H1 (cell line): ENCODE results near the gene UPF3A. TPM values are rescaled to one million over a fixed set of nuclear protein-coding genes. Genes with fewer than 3 reads are reported as not detected.

ENCODE experiments used
- CTCF ChIA-PET: fragments of 300-600 bp; sonication (Branson Sonifier 250); formaldehyde crosslinking; loops from one replicate; lab custom pipeline; 2021; ENCODE audit not compliant: partially characterized antibody; lab: Charles Lee
- POLR2A ChIA-PET: fragments of 300-600 bp; sonication (Branson Sonifier 250); formaldehyde crosslinking; loops from one replicate; lab custom pipeline; 2021; ENCODE audit warnings: inconsistent platforms; ENCODE audit not compliant: partially characterized antibody; lab: Charles Lee
- DNase-seq, 2 experiments: peaks; one replicate each; pipeline versions ENCODE4 v3.0.0 to v3.0.0-alpha.2; 2010 to 2022; ENCODE audit warnings: low spot score in 2 of 2, low read depth in 1 of 2, mixed read lengths in 1 of 2
- FAIRE-seq: peaks from 2 replicates; lab custom pipeline; 2011; peaks lifted over from hg19 to GRCh38; lab: Jason Lieb, UNC
- H2AFZ ChIP-seq: 2 replicates; pipeline ENCODE4 v1.8.1; 2012; ENCODE audit warnings: low read length, inconsistent platforms
- H2AK5ac ChIP-seq: 2 replicates; pipeline ENCODE4 v1.6.1; 2013; ENCODE audit warnings: low read depth, low read length
- H2BK120ac ChIP-seq: replicated peaks from 2 replicates; pipeline ENCODE3; 2013; ENCODE audit warnings: low read depth, low read length, inconsistent platforms
- H2BK12ac ChIP-seq: 2 replicates; pipeline ENCODE4 v1.6.1; 2013; ENCODE audit warnings: low read depth, low read length
- H2BK15ac ChIP-seq: 2 replicates; pipeline ENCODE4 v1.6.1; 2013; ENCODE audit warnings: low read length
- H2BK20ac ChIP-seq: 2 replicates; pipeline ENCODE4 v1.6.1; 2013; ENCODE audit warnings: low read length
- H2BK5ac ChIP-seq: 2 replicates; pipeline ENCODE4 v1.6.1; 2013; ENCODE audit warnings: low read depth, low read length
- H3K14ac ChIP-seq: 2 replicates; pipeline ENCODE4 v1.6.1; 2013; ENCODE audit warnings: inconsistent platforms; ENCODE audit not compliant: insufficient read length
- H3K18ac ChIP-seq: 2 replicates; pipeline ENCODE4 v1.6.1; 2013; ENCODE audit warnings: low read length; ENCODE audit errors: extremely low read depth
- H3K23ac ChIP-seq: 2 replicates; pipeline ENCODE4 v1.6.1; 2013; ENCODE audit warnings: inconsistent platforms; ENCODE audit not compliant: insufficient read length
- H3K23me2 ChIP-seq: 2 replicates; pipeline ENCODE4 v1.6.1; 2013; ENCODE audit warnings: low read depth, low read length
- H3K27ac ChIP-seq: 2 replicates; pipeline ENCODE4 v1.6.1; 2011; ENCODE audit warnings: low read depth, low read length, inconsistent platforms
- H3K27me3 ChIP-seq, 4 experiments: replicated peaks in 1 of 4; 1 replicate in 1 of 4; 2 replicates in 3 of 4; pipeline versions ENCODE4 v1.6.1 to v1.8.1; 2011 to 2013; ENCODE audit warnings: low read length in 3 of 4, mild to moderate bottlenecking in 3 of 4, inconsistent platforms in 2 of 4, mixed read lengths in 2 of 4, moderate library complexity in 1 of 4; ENCODE audit not compliant: control insufficient read depth in 3 of 4, insufficient read depth in 3 of 4; ENCODE audit errors: extremely low read depth in 1 of 4
- H3K36me3 ChIP-seq, 4 experiments: 2 replicates each; pipeline versions ENCODE4 v1.6.1 to v1.8.1; 2011 to 2013; ENCODE audit warnings: mild to moderate bottlenecking in 4 of 4, low read length in 3 of 4, moderate library complexity in 2 of 4, control low read depth in 1 of 4, inconsistent platforms in 1 of 4; ENCODE audit not compliant: insufficient read depth in 4 of 4, control insufficient read depth in 2 of 4
- H3K4ac ChIP-seq: replicated peaks from 2 replicates; pipeline ENCODE3; 2013; ENCODE audit warnings: low read length, low read depth, mixed read lengths, inconsistent platforms; ENCODE audit not compliant: insufficient read length
- H3K4me1 ChIP-seq, 4 experiments: replicated peaks in 1 of 4; 1 replicate in 1 of 4; 2 replicates in 3 of 4; pipeline versions ENCODE4 v1.6.1 to v1.8.1; 2011 to 2013; ENCODE audit warnings: low read length in 3 of 4, inconsistent platforms in 2 of 4, mixed read lengths in 1 of 4; ENCODE audit not compliant: insufficient read depth in 4 of 4, control insufficient read depth in 3 of 4
- H3K4me2 ChIP-seq, 2 experiments: 2 replicates each; pipeline versions ENCODE4 v1.6.1 to v1.8.1; 2011 to 2013; ENCODE audit warnings: low read depth in 2 of 2, low read length in 2 of 2, control low read depth in 1 of 2, inconsistent platforms in 1 of 2, mild to moderate bottlenecking in 1 of 2; ENCODE audit not compliant: insufficient read depth in 1 of 2
- H3K4me3 ChIP-seq, 4 experiments: fragments of 200-600, 300-600 bp in 1 of 4; sonication (generic), shearing (Covaris generic), sonication (Bioruptor Twin) in 1 of 4; 2 replicates each; pipeline versions ENCODE4 v1.5.1 to v1.8.1; 2011 to 2016; ENCODE audit warnings: low read length in 4 of 4, low read depth in 3 of 4, control low read depth in 2 of 4, inconsistent platforms in 2 of 4, mild to moderate bottlenecking in 2 of 4, mixed read lengths in 1 of 4, moderate library complexity in 1 of 4; ENCODE audit not compliant: insufficient read depth in 2 of 4; ENCODE audit errors: extremely low read depth in 1 of 4
- H3K56ac ChIP-seq: replicated peaks from 2 replicates; pipeline ENCODE3; 2013; ENCODE audit warnings: low read depth, mild to moderate bottlenecking, mixed read lengths, low read length, inconsistent platforms; ENCODE audit not compliant: insufficient read length
- H3K79me1 ChIP-seq: 2 replicates; pipeline ENCODE4 v1.6.1; 2013; ENCODE audit warnings: low read depth, low read length, control low read depth
- H3K79me2 ChIP-seq, 2 experiments: 2 replicates each; pipeline versions ENCODE4 v1.6.1 to v1.8.1; 2012 to 2013; ENCODE audit warnings: low read length in 2 of 2, mild to moderate bottlenecking in 2 of 2, inconsistent platforms in 1 of 2; ENCODE audit not compliant: insufficient read depth in 2 of 2, control insufficient read depth in 1 of 2
- H3K9ac ChIP-seq, 4 experiments: replicated peaks in 1 of 4; 1 replicate in 1 of 4; 2 replicates in 3 of 4; pipeline versions ENCODE4 v1.6.1 to v1.8.1; 2011 to 2013; ENCODE audit warnings: low read depth in 3 of 4, low read length in 3 of 4, control low read depth in 2 of 4, mild to moderate bottlenecking in 2 of 4, moderate library complexity in 2 of 4, inconsistent platforms in 1 of 4; ENCODE audit errors: extremely low read depth in 1 of 4
- H3K9me3 ChIP-seq, 2 experiments: 2 replicates each; pipeline versions ENCODE4 v1.6.1 to v1.8.1; 2012 to 2013; ENCODE audit warnings: mild to moderate bottlenecking in 2 of 2, moderate library complexity in 2 of 2, control low read depth in 1 of 2, inconsistent platforms in 1 of 2, low read depth in 1 of 2, low read length in 1 of 2, mixed read lengths in 1 of 2; ENCODE audit not compliant: insufficient read depth in 2 of 2
- H4K20me1 ChIP-seq, 2 experiments: replicated peaks in 1 of 2; 2 replicates each; pipeline versions ENCODE3 to v1.8.1; 2011 to 2013; ENCODE audit warnings: inconsistent platforms in 2 of 2, low read length in 2 of 2, mild to moderate bottlenecking in 1 of 2; ENCODE audit not compliant: insufficient read depth in 2 of 2, control insufficient read depth in 1 of 2
- H4K5ac ChIP-seq: 2 replicates; pipeline ENCODE4 v1.6.1; 2013; ENCODE audit warnings: low read length, low read depth, mixed read lengths, inconsistent platforms; ENCODE audit not compliant: insufficient read length
- H4K8ac ChIP-seq: 2 replicates; pipeline ENCODE4 v1.8.0; 2013; ENCODE audit warnings: mild to moderate bottlenecking, moderate library complexity, low read length, inconsistent platforms; ENCODE audit not compliant: insufficient read depth; ENCODE audit errors: extremely low read depth
- H4K91ac ChIP-seq: replicated peaks from 2 replicates; pipeline ENCODE3; 2013; ENCODE audit warnings: low read length, mixed read lengths, inconsistent platforms; ENCODE audit not compliant: insufficient read length
- BRCA1 ChIP-seq: IDR thresholded peaks from 2 replicates; pipeline ENCODE4 v1.6.1; 2012; ENCODE audit warnings: low read depth, low read length, improper control_type of control experiment
- FOSL1 ChIP-seq: IDR thresholded peaks from 2 replicates; pipeline ENCODE4 v1.6.1; 2011; ENCODE audit warnings: mild to moderate bottlenecking, low read depth, low read length, moderate library complexity; ENCODE audit not compliant: insufficient read depth
- GTF2F1 ChIP-seq: IDR thresholded peaks from 2 replicates; pipeline ENCODE4 v1.6.1; 2012; ENCODE audit warnings: low read depth, low read length, improper control_type of control experiment, borderline replicate concordance
- NANOG ChIP-seq: IDR thresholded peaks from 2 replicates; pipeline ENCODE4 v1.6.1; 2011; ENCODE audit warnings: low read length, low read depth, mild to moderate bottlenecking, inconsistent platforms; ENCODE audit not compliant: insufficient read depth, poor library complexity, severe bottlenecking
- PHF8 ChIP-seq: fragments of 200-600 bp; sonication (generic); conservative IDR thresholded peaks from 2 replicates; pipeline ENCODE4 v1.7.1; 2012; ENCODE audit warnings: low read depth, mild to moderate bottlenecking, inconsistent platforms, low read length, moderate library complexity
- POLR2A ChIP-seq, 2 experiments: IDR thresholded peaks; 1 replicate in 1 of 2; 2 replicates in 1 of 2; pipeline ENCODE4 v1.6.1; 2011; ENCODE audit warnings: low read depth in 2 of 2, low read length in 2 of 2, mild to moderate bottlenecking in 2 of 2; ENCODE audit errors: control extremely low read depth in 1 of 2
- POU5F1 ChIP-seq: IDR thresholded peaks from 2 replicates; pipeline ENCODE4 v1.6.1; 2011; ENCODE audit warnings: low read depth, mild to moderate bottlenecking, low read length, moderate library complexity
- TAF7 ChIP-seq: optimal IDR thresholded peaks from 2 replicates; pipeline ENCODE3; 2011; ENCODE audit warnings: low read depth, mild to moderate bottlenecking, inconsistent platforms, low read length, moderate library complexity, borderline replicate concordance
- ZNF274 ChIP-seq: IDR thresholded peaks from 2 replicates; pipeline ENCODE4 v1.7.0; 2012; ENCODE audit warnings: low read length, borderline replicate concordance; ENCODE audit errors: extremely low read depth
- WGBS, 2 experiments: shearing (Covaris generic) in 1 of 2; methylation state at CpG; one replicate each; pipeline versions ENCODE4 v1.1.6 to v1.1.7; 2013 to 2015; ENCODE audit warnings: low lambda C conversion rate in 2 of 2, mixed read lengths in 2 of 2, inconsistent platforms in 1 of 2, low coverage in 1 of 2, missing lambda C conversion rate in 1 of 2; ENCODE audit not compliant: insufficient replicate concordance in 2 of 2, insufficient coverage in 1 of 2, insufficient read length in 1 of 2; ENCODE audit errors: extremely low coverage in 1 of 2, missing lambda C conversion rate in 1 of 2; 5-methylcytosine and 5-hydroxymethylcytosine counted together
- polyA plus RNA-seq, 7 experiments: library from polyadenylated mRNA; depleted of rRNA in 3 of 7; stranded (reverse) in 5 of 7; unstranded in 2 of 7; fragments of >200 nt in 5 of 7; fragments of 200-250 nt in 2 of 7; gene quantifications; 1 replicate in 5 of 7; 2 replicates in 1 of 7; 4 replicates in 1 of 7; pipeline versions ENCODE4 v1.2.1 to v1.2.3, GENCODE V29; 2011 to 2013; ENCODE audit warnings: missing spikeins in 2 of 7, mixed read lengths in 2 of 7
- total RNA-seq: library from RNA; stranded (reverse); fragmentation: NEBNext Ultra II Directional; extraction: Animal tissue kit (Norgen Biotek cat#: 25700); gene quantifications from 2 replicates; pipeline ENCODE4 v1.2.1, GENCODE V29; 2021

The UPF3A gene
- total and polyA plus RNA-seq, 2 of the 8 experiments (the other 6 are each of a cell fraction or from before 2014, with no cell fraction given): 47.1 to 58.2 TPM

- no peak for FAIRE-seq
These were observed 39.9 kb downstream of the UPF3A start for GRCh38 chr13:114321256-114321655.

More at GRCh38 chr13:114321256-114321655, 39.9 kb downstream of the UPF3A start:
- Histone ChIP-seq H4K91ac (no peak overlapping the region), H2BK120ac (no peak overlapping the region), H3K18ac (no peak overlapping the region), H3K56ac (no peak overlapping the region), H4K5ac (no peak overlapping the region), H3K27ac (no peak overlapping the region), H2BK20ac (no peak overlapping the region), H3K36me3 (peaks cover 20 to 62% (median 41%) of the 10 kb centered on the region in 4 experiments), H2AFZ (no peak overlapping the region), H2BK5ac (no peak overlapping the region), H3K9me3 (no peaks in the 10 kb centered on the region), H2AK5ac (no peak overlapping the region), H3K4ac (no peak overlapping the region), H3K9ac (no peak overlapping the region), H3K23me2 (no peaks in the 10 kb centered on the region), H3K4me2 (no peak overlapping the region), H3K79me1 (peaks cover 2% of the 10 kb centered on the region; the same call in 1 of the 2 replicates), H3K4me3 (no peak overlapping the region), H4K20me1 (peaks cover 1 to 9% of the 10 kb centered on the region in 2 experiments), H4K8ac (no peak overlapping the region), H2BK15ac (no peak overlapping the region), H2BK12ac (no peak overlapping the region), H3K23ac (no peak overlapping the region), H3K79me2 (peaks cover 10 to 42% of the 10 kb centered on the region in 2 experiments), H3K14ac (no peak overlapping the region), H3K27me3 (no peaks in the 10 kb centered on the region)
- no peak for DNase-seq
- no peak for TF ChIP-seq FOSL1
- TF ChIP-seq NANOG: no peak
- no peak for TF ChIP-seq POU5F1
- no peak for TF ChIP-seq ZNF274
- no peak for TF ChIP-seq PHF8
- TF ChIP-seq POLR2A (IDR thresholded peaks at IDR 0.05; ENCODE audit: control extremely low read depth in 1 of 2, low read depth in 2 of 2, low read length in 2 of 2): no peak
- no peak for TF ChIP-seq GTF2F1
- TF ChIP-seq BRCA1: no peak
- TF ChIP-seq TAF7: no peak
- TF ChIP-seq, all 59 proteins: peak for 0
- WGBS, 2 experiments: 97% methylated on average over 3 of the region's 3 CpGs; no CpG with 5 or more reads in 1 of the 2 experiments
- H3K4me1 ChIP-seq: no peaks in the 10 kb centered on the region
- ChIA-PET POLR2A (interaction anchor here (0.8 to 2.1 kb wide), 2 partner anchors 11 to 33 kb away, joined by 3 to 8 read pairs; no protein-coding TSS in a partner anchor), CTCF (no interaction called here)
